Gastrocnemius medialis (tissue), 4 donors: ENCODE data around the gene APOL5. TPM values are rescaled to one million over a fixed set of nuclear protein-coding genes. Genes with fewer than 3 reads are reported as not detected.

Source experiments
- ATAC-seq, 2 donors: fragments of 150-250 bp; one replicate each; pipeline ENCODE4 v1.9.1; 2016
- DNase-seq, 2 donors: peaks; one replicate each; pipeline ENCODE4 v3.0.0-alpha.2; 2019
- H3K27ac ChIP-seq, 4 donors: fragments of 200-600 bp; sonication (generic); 1 replicate in 1 of 4; 2 replicates in 3 of 4; pipeline ENCODE4 v1.5.1; 2016 to 2018; ENCODE audit warnings: mild to moderate bottlenecking in 2 of 4, moderate library complexity in 1 of 4
- H3K27me3 ChIP-seq, 3 donors: fragments of 200-600 bp; sonication (generic) in 2 of 3; 1 replicate in 1 of 3; 2 replicates in 2 of 3; pipeline versions ENCODE4 v1.5.1 to v1.6.0; 2016 to 2019; ENCODE audit warnings: mild to moderate bottlenecking in 1 of 3, moderate library complexity in 1 of 3
- H3K36me3 ChIP-seq, 2 donors: fragments of 200-600 bp; sonication (generic) in 1 of 2; one replicate each; pipeline ENCODE4 v1.5.1; 2017 to 2018
- H3K4me1 ChIP-seq, 2 donors: fragments of 200-600 bp; sonication (generic) in 1 of 2; one replicate each; pipeline ENCODE4 v1.5.1; 2016 to 2017; ENCODE audit warnings: mild to moderate bottlenecking in 2 of 2
- H3K4me3 ChIP-seq, 4 donors: fragments of 200-600 bp; sonication (generic) in 3 of 4; 1 replicate in 1 of 4; 2 replicates in 3 of 4; pipeline ENCODE4 v1.5.1; 2016 to 2019; ENCODE audit warnings: mild to moderate bottlenecking in 2 of 4
- H3K9me3 ChIP-seq, 3 donors: fragments of 200-600 bp; sonication (generic) in 2 of 3; 1 replicate in 1 of 3; 2 replicates in 2 of 3; pipeline ENCODE4 v1.5.1; 2016 to 2019
- CTCF ChIP-seq, 5 experiments: fragments of 450-650 bp in 3 of 5; fragments of 200-600 bp in 2 of 5; sonication (generic) in 2 of 5; IDR thresholded peaks in 4 of 5; conservative IDR thresholded peaks in 1 of 5; 1 replicate in 4 of 5; 2 replicates in 1 of 5; pipeline ENCODE4 v1.5.1; 2016 to 2019; ENCODE audit warnings: antibody characterized with exemption in 5 of 5, mild to moderate bottlenecking in 3 of 5, moderate library complexity in 3 of 5
- POLR2A ChIP-seq, 2 donors: fragments of 450-650 bp; IDR thresholded peaks; one replicate each; pipeline ENCODE4 v1.6.1; 2017; ENCODE audit warnings: antibody characterized with exemption in 2 of 2, mild to moderate bottlenecking in 2 of 2, moderate library complexity in 2 of 2
- in situ Hi-C, 4 donors: fragments of 200-750 bp; cut with MboI; loops; one replicate each; pipeline versions ENCODE4 v1.15.0 to v1.8.0; 2017; ENCODE audit warnings: low sequenced_read_pairs in 4 of 4
- intact Hi-C: fragments of 100-400 bp; cut with DNase I; formaldehyde crosslinking; loops from one replicate; pipeline ENCODE4 v1.15.1; 2023; ENCODE audit warnings: low total_unique reads
- total RNA-seq, 4 donors: library from RNA; depleted of rRNA; stranded (reverse); fragments of >200 nt; gene quantifications; one replicate each; pipeline versions ENCODE4 v1.1.0 to v1.2.3, GENCODE V29; 2016

APOL5 gene
- total RNA-seq, 4 donors from 2014 or later, result 0.29 TPM; not detected in 3

GRCh38 chr22:35739076-35739930 lies 21.6 kb downstream of the APOL5 start:
- in situ Hi-C loops, result loop anchor here in 1 of 4 donors (10.0 kb wide), 1 partner anchor 105 kb away; no protein-coding TSS in a partner anchor
- peak; percentile 28 to 35 for ATAC-seq
- intact Hi-C loops, result loop anchor here (10.0 kb wide), 1 partner anchor 305 kb away; no protein-coding TSS in a partner anchor

GRCh38 chr22:35739931-35740380 lies 22.3 kb downstream of the APOL5 start:
- Histone ChIP-seq H3K27ac (peak overlapping the region; percentile 46 to 87 (median 82)), H3K4me3 (no peak overlapping the region), H3K9me3 (no peaks in the 10 kb centered on the region), H3K4me1 (peaks cover 50 to 52% of the 10 kb centered on the region in 2 donors), H3K27me3 (no peaks in the 10 kb centered on the region), H3K36me3 (peaks cover 0 to 7% of the 10 kb centered on the region in 2 donors)
- in situ Hi-C loops (loop anchor here in 1 of 4 donors (10.0 kb wide), 1 partner anchor 105 kb away; no protein-coding TSS in a partner anchor), intact Hi-C loops (loop anchor here (5.0 to 10.0 kb wide), 5 partner anchors 97 to 327 kb away; no protein-coding TSS in a partner anchor)
- ATAC-seq (no peak), DNase-seq (no peak)
- TF ChIP-seq POLR2A (IDR thresholded peaks at IDR 0.05) (no peak), CTCF (IDR thresholded peaks at IDR 0.05 in 4 of 5, conservative IDR thresholded peaks at IDR 0.05 in 1 of 5) (no peak)

More at GRCh38 chr22:35739076-35739930, 21.6 kb downstream of the APOL5 start:
- Histone ChIP-seq H3K9me3 (no peaks in the 10 kb centered on the region), H3K27me3 (no peaks in the 10 kb centered on the region), H3K36me3 (peaks cover 0 to 7% of the 10 kb centered on the region in 2 donors), H3K27ac (peak overlapping the region; percentile 46 to 87 (median 82)), H3K4me3 (no peak overlapping the region), H3K4me1 (peaks cover 45 to 46% of the 10 kb centered on the region in 2 donors)
- TF ChIP-seq CTCF (IDR thresholded peaks at IDR 0.05 in 4 of 5, conservative IDR thresholded peaks at IDR 0.05 in 1 of 5) (peak in 4 of 5 experiments; percentile 22 to 62 (median 42)), POLR2A (IDR thresholded peaks at IDR 0.05) (no peak)
- peak in 1 of 2 donors; percentile 48 for DNase-seq

- no peak for DNase-seq
- ATAC-seq, result no peak
- no peak overlapping the region for H3K4me3 ChIP-seq
- H3K4me1 ChIP-seq, result peaks cover 55 to 59% of the 10 kb centered on the region in 2 donors
- in situ Hi-C loops, result no loop called here
- peak overlapping the region; percentile 78 to 87 (median 86) for H3K27ac ChIP-seq
- H3K36me3 ChIP-seq, result peaks cover 0 to 7% of the 10 kb centered on the region in 2 donors
- TF ChIP-seq POLR2A (IDR thresholded peaks at IDR 0.05) (no peak), CTCF (IDR thresholded peaks at IDR 0.05 in 4 of 5, conservative IDR thresholded peaks at IDR 0.05 in 1 of 5) (no peak)
- no peaks in the 10 kb centered on the region for H3K27me3 ChIP-seq
- H3K9me3 ChIP-seq, result no peaks in the 10 kb centered on the region
- intact Hi-C loops, result loop anchor here (5.0 kb wide), 4 partner anchors 97 to 327 kb away; no protein-coding TSS in a partner anchor
These were observed 22.9 kb downstream of the APOL5 start for GRCh38 chr22:35740616-35741015.

- Histone ChIP-seq H3K36me3 (peaks cover 0 to 7% of the 10 kb centered on the region in 2 donors), H3K4me3 (peak overlapping the region in 1 of 4 donors; percentile 18), H3K27me3 (no peaks in the 10 kb centered on the region), H3K27ac (peak overlapping the region; percentile 78 to 87 (median 86)), H3K9me3 (no peaks in the 10 kb centered on the region), H3K4me1 (peaks cover 70 to 77% of the 10 kb centered on the region in 2 donors)
- in situ Hi-C loops (no loop called here), intact Hi-C loops (loop anchor here (1.0 to 5.0 kb wide), 5 partner anchors 58 to 325 kb away; no protein-coding TSS in a partner anchor)
- ATAC-seq (peak; percentile 82 to 87), DNase-seq (no peak)
- no peak for TF ChIP-seq POLR2A (IDR thresholded peaks at IDR 0.05)
- no peak for TF ChIP-seq CTCF (IDR thresholded peaks at IDR 0.05 in 4 of 5, conservative IDR thresholded peaks at IDR 0.05 in 1 of 5)
These were observed 24.8 kb downstream of the APOL5 start for GRCh38 chr22:35742342-35743100.
